ENCODE results near the gene SLC4A2.

Gene SLC4A2

DNA sequence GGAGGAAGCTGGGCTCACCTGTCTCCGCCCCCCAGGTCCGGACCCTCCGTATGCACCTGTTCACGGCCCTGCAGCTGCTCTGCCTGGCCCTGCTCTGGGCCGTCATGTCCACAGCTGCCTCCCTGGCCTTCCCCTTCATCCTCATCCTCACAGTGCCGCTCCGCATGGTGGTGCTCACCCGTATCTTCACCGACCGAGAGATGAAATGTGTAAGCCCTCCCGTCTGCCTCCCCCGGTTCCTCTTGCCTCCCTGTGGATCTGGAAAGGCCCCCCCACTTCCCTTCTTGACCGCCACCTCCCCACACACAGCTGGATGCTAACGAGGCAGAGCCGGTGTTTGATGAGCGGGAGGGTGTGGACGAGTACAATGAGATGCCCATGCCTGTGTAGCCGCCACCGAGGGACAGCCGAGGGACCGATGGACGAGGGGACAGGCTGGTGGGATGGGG is 16.6 kb downstream of the SLC4A2 start:
- DNase-seq (ENCODE audit: low read depth) = no peak
- TF ChIP-seq, protein P1, sequence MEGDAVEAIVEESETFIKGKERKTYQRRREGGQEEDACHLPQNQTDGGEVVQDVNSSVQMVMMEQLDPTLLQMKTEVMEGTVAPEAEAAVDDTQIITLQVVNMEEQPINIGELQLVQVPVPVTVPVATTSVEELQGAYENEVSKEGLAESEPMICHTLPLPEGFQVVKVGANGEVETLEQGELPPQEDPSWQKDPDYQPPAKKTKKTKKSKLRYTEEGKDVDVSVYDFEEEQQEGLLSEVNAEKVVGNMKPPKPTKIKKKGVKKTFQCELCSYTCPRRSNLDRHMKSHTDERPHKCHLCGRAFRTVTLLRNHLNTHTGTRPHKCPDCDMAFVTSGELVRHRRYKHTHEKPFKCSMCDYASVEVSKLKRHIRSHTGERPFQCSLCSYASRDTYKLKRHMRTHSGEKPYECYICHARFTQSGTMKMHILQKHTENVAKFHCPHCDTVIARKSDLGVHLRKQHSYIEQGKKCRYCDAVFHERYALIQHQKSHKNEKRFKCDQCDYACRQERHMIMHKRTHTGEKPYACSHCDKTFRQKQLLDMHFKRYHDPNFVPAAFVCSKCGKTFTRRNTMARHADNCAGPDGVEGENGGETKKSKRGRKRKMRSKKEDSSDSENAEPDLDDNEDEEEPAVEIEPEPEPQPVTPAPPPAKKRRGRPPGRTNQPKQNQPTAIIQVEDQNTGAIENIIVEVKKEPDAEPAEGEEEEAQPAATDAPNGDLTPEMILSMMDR (IDR thresholded peaks at IDR 0.05; ENCODE audit: control insufficient read depth, insufficient read depth, low read depth, low read length, missing control alignments) = no peak
- no peak overlapping the region for H3K4me3 ChIP-seq (ENCODE audit: control insufficient read depth, low read depth, low read length)

DNA sequence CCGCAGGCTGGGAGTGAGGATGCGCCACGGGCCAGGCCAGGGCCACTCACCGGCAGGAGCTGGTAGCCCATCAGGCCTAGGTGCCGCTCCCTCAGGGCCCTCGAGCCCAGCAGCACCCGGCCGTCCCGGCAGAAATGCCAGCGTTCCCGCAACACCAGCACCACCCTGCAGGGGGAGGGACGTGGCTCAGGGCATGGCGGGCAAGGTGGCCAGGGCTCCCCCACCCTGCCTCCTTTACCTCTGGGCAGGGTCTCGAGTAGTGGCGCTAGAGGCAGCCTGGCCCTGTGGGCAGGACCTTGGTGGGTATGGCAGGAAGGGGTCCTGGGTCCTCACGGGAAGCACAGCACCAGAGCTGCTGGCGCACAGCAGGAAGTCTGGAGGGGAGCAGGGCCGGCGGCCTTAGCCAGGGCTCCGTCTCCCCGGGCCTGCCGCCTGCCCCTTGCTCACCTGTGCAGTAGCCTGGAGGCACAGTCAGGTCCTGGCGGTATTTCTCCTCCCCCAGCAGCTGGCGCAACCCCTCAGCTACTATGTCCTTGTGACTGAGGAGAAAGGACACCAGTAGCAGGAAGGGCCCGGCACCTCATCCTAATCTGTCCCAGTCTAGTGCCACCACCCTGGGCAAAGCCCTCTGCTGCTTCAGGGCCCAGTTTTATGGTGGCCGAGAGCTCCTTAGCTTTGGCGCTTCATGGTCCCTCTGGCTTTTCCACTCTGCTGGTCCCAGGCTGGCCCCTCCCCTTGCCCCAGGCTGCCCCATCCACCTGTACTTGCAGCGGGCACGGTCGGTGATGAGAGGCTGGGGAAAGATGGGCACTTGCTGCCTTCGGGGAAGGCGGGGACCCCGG is 17.7 kb downstream of the SLC4A2 start:
- H3K4me3 ChIP-seq (ENCODE audit: control insufficient read depth, low read depth, low read length) = no peak overlapping the region
- no peak for DNase-seq (ENCODE audit: low read depth)
- TF ChIP-seq, protein P1 (IDR thresholded peaks at IDR 0.05; ENCODE audit: control insufficient read depth, insufficient read depth, low read depth, low read length, missing control alignments) = peak; percentile 56

DNA sequence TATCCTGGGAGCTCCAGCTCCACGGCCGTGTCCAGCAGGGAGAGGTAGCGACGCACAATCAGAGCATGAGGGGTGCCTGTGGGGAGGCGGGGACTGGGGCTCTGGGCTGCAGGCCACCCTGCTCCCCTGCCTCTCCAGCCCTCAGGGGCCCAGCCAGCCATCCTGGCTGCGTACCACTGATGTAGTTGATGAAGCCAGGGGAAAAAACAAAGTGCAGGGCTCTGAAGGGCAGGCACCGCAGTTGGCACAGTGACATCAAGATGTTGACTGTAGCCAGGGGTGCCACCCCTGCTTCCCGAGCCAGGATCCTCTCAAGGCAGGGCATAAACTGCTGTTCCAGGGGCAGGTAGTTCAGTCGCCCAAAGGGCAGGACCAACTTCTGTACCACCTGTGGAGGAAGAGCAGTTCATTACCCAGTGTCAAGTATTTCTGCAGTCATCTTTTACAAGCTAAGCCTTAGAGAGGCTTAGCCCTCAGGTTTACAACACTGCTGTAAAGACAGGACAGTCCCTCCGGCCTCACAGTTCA is 18.4 kb downstream of the SLC4A2 start:
- no peak for DNase-seq (ENCODE audit: low read depth)
- no peak overlapping the region for H3K4me3 ChIP-seq (ENCODE audit: control insufficient read depth, low read depth, low read length)
- TF ChIP-seq, protein P1 (IDR thresholded peaks at IDR 0.05; ENCODE audit: control insufficient read depth, insufficient read depth, low read depth, low read length, missing control alignments) = no peak

DNA sequence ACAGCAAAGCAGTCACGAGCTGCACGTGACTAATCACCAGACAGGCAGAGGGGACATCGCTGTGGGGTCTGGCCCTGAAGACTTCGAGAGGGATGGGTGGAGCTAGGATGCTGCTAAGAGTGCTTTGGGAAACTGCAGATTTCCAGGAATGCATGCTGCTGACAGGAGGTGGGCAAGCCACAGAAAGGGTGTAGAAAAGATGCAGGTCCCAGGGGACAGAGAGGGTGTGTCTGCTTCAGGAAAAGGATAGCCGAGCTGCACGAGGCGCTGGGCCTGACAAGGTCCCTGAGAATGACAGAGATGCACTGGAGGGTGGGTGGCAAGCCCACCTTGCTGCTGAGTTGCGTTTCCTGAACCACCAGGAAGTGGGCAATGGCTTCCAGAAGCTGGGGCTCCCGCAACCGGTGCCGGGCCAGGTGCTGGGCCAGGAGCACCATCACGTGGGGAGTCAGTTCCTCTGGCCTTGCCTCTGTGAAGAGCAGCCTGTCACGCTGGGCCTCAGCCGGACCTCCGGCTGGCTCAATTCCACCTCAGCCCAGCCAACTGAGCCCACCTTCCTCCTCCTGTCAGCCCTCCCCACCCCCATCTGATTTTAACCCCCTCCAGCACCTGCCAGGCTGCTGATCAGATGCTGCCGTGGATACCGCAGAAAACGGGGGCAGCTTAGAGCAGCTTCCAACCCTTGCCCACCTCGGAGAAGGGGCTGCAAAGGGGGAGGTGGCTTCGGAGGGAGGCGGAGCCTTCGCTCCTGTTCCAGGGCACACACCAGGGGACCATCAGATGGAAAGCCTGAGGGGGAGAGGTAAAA is 19.0 kb downstream of the SLC4A2 start:
- H3K4me3 ChIP-seq (ENCODE audit: control insufficient read depth, low read depth, low read length) = no peak overlapping the region
- TF ChIP-seq, protein P1 (IDR thresholded peaks at IDR 0.05; ENCODE audit: control insufficient read depth, insufficient read depth, low read depth, low read length, missing control alignments) = no peak
- no peak for DNase-seq (ENCODE audit: low read depth)

DNA sequence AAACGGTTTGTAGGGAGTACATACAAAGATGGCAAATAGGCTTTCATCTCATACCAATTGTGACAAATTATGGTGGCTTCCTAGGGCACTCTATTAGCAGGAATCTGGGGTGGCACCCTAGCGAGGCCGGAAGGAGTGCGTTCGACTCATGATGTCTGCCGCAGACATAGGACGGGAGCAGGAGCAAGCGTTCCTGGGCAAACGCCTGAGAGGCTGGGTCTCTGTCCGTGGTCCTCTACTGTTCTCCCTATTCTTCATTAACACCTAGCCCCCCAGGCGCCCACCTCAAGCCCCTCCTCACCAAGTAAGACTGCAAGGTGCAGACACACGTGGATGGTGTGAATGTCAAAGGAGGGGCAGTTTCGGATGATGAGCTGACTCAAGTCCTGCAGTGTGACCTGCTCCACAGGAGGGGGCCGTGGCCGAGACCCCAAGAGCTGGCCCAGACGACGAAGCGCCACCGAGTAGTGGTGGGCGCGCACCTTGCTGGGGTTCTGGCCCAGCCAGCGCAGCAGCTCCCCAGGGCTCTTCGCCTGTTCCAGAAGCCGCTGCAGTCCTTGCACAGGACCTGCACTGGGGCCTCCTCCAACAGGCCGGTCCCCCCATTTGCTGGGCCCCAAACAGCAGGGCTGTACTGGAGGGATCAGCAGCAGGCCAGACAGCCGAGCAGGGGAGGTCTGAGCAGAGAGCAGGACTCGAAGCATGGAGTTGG is 20.0 kb downstream of the SLC4A2 start:
- TF ChIP-seq, protein P1 (IDR thresholded peaks at IDR 0.05; ENCODE audit: control insufficient read depth, insufficient read depth, low read depth, low read length, missing control alignments) = no peak
- H3K4me3 ChIP-seq (ENCODE audit: control insufficient read depth, low read depth, low read length) = peak overlapping the region; percentile 96
- DNase-seq (ENCODE audit: low read depth) = no peak

DNA sequence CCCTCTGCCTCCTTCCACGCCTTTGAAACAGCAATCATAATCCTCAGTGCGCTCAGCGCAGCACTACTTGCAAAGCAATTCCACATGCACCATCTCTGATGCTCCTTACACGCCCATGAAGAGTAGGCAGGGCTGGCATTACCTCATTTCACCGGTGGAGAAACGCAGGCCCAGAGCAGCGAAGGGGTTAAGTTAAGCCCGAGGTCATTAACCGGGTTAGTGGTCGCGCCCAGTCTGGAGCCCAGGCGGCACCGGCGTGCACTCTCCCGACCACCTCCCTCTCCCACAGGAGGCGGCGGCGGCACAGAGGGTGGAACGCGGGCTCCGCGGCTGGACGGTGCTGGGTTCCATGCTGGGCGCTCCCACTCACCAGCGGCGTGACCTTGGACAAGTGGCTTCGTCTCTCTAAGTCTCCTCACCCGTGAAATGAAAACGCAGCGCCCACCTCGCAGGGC is 20.7 kb downstream of the SLC4A2 start:
- H3K4me3 ChIP-seq (ENCODE audit: control insufficient read depth, low read depth, low read length) = peak overlapping the region; percentile 96
- no peak for DNase-seq (ENCODE audit: low read depth)
- TF ChIP-seq, protein P1 (IDR thresholded peaks at IDR 0.05; ENCODE audit: control insufficient read depth, insufficient read depth, low read depth, low read length, missing control alignments) = no peak

All from AG09309 (cell line).